GM19452 (cell line): ENCODE measurements around the gene OR4M2.
"Not testable (repeated sequence)": the region's sequence is repeated elsewhere in the genome, so short reads cannot be mapped to it uniquely, and the experiment has no call there.

ENCODE experiments used
- ATAC-seq: cut with Tn5 transposase; IDR thresholded peaks from one replicate; pipeline ENCODE4 v1.9.1; 2021; ENCODE audit not compliant: unreplicated experiment

Gene OR4M2

GRCh38 chr15:22080227-22080626 lies at the start of gene OR4M2:
TSS of gene OR4M2 (plus strand) at chr15:22080527. CDS start at chr15:22080625, 98 bp downstream.
- ATAC-seq: not testable (repeated sequence)

GRCh38 chr15:22069267-22069666 lies 11.1 kb upstream of the OR4M2 start:
- ATAC-seq: not testable (repeated sequence)

GRCh38 chr15:22081386-22081785 lies 1.1 kb downstream of the OR4M2 start:
- ATAC-seq: not testable (repeated sequence)

- ATAC-seq: not testable (repeated sequence)
Measured at GRCh38 chr15:22098616-22099253, 18.4 kb downstream of the OR4M2 start.

GRCh38 chr15:22099289-22099891 lies 19.1 kb downstream of the OR4M2 start:
- ATAC-seq: peak; percentile 58

- ATAC-seq: not testable (repeated sequence)
Measured at GRCh38 chr15:22122033-22122432, 41.7 kb downstream of the OR4M2 start.
